Smooth muscle cell (in vitro differentiated cells): ENCODE data around the gene GDF2. TPM values are rescaled to one million over a fixed set of nuclear protein-coding genes. Genes with fewer than 3 reads are reported as not detected.

Experiments
- DNase-seq: peaks from one replicate; lab custom pipeline; 2025; ENCODE audit not compliant: unreplicated experiment; lab: John Stamatoyannopoulos, UW
- H2AFZ ChIP-seq: fragments of 200-600 bp; sonication (generic); 2 replicates; pipeline ENCODE4 v1.6.0; 2016; ENCODE audit warnings: antibody characterized with exemption, low read depth, mild to moderate bottlenecking
- H3F3A ChIP-seq: fragments of 200-600 bp; sonication (generic); 2 replicates; pipeline ENCODE4 v1.6.0; 2017; ENCODE audit warnings: antibody characterized with exemption, low read depth
- H3K27ac ChIP-seq: fragments of 200-600 bp; sonication (generic); 2 replicates; pipeline ENCODE4 v1.5.1; 2016; ENCODE audit warnings: low read depth, mild to moderate bottlenecking
- H3K27me3 ChIP-seq: fragments of 200-600 bp; sonication (generic); 2 replicates; pipeline ENCODE4 v1.6.1; 2016; ENCODE audit warnings: low read depth, mild to moderate bottlenecking
- H3K36me3 ChIP-seq: fragments of 200-600 bp; sonication (generic); 2 replicates; pipeline ENCODE4 v1.5.1; 2016; ENCODE audit warnings: low read depth
- H3K4me1 ChIP-seq: fragments of 200-600 bp; sonication (generic); 2 replicates; pipeline ENCODE4 v1.5.1; 2016; ENCODE audit warnings: low read depth
- H3K4me2 ChIP-seq: fragments of 200-600 bp; sonication (generic); 2 replicates; pipeline ENCODE4 v1.6.0; 2016; ENCODE audit warnings: mild to moderate bottlenecking
- H3K4me3 ChIP-seq: fragments of 200-600 bp; sonication (generic); 2 replicates; pipeline ENCODE4 v1.5.1; 2016; ENCODE audit warnings: mild to moderate bottlenecking
- H3K79me2 ChIP-seq: fragments of 200-600 bp; sonication (generic); 2 replicates; pipeline ENCODE4 v1.6.0; 2016; ENCODE audit warnings: low read depth, mild to moderate bottlenecking
- H3K9ac ChIP-seq: fragments of 200-600 bp; sonication (generic); 2 replicates; pipeline ENCODE4 v1.6.0; 2016; ENCODE audit warnings: low read depth
- H3K9me3 ChIP-seq: fragments of 200-600 bp; sonication (generic); replicated peaks from 2 replicates; pipeline ENCODE4 v1.5.1; 2016; ENCODE audit warnings: low read depth
- H4K20me1 ChIP-seq: fragments of 200-600 bp; sonication (generic); 2 replicates; pipeline ENCODE4 v1.6.0; 2016; ENCODE audit warnings: low read depth
- WGBS: methylation state at CpG from one replicate; pipeline ENCODE4 v1.1.7; 2016; ENCODE audit warnings: low lambda C conversion rate; 5-methylcytosine and 5-hydroxymethylcytosine counted together
- polyA plus RNA-seq: library from polyadenylated mRNA; unstranded; fragments of >200 nt; fragmentation: Nextera tagmentation; extraction: Ambion mirVana; gene quantifications from 2 replicates; pipeline ENCODE4 v1.2.1, GENCODE V29; 2016
- total RNA-seq: library from RNA; depleted of rRNA; stranded (reverse); fragments of >200 nt; gene quantifications from 2 replicates; pipeline ENCODE4 v1.2.3, GENCODE V29; 2014
- TF ChIP-seq, protein P1 (sequence below): fragments of 200-600 bp; sonication (generic); IDR thresholded peaks from 2 replicates; pipeline ENCODE4 v1.5.1; 2017; ENCODE audit warnings: borderline replicate concordance, mild to moderate bottlenecking, antibody characterized with exemption; ENCODE audit not compliant: insufficient read depth, poor library complexity, severe bottlenecking

Gene GDF2
- total and polyA plus RNA-seq, 2 experiments from 2014 or later, result not detected

DNA sequence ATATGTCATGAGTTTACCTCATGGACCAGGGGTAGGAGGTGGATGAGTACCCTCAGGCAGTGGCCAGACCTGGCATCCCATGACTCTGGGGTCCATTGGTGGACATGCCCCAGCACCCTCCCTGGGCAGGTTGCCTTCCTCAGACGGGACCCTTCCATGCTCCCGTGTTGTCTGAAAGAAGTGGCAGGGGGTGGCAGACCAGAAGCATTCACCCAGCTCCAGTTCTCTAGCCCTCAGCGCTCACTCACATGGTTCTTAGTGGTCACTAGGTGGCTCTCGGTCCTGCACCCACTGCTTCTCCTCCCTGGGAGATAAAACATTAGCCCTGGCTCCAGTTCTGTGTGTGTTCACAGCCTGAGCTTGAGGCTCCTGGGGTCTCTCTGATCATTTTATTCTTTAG is 31.9 kb downstream of the GDF2 start:
- H3K4me1 ChIP-seq, result no peaks in the 10 kb centered on the region
- H3K36me3 ChIP-seq, result no peaks in the 10 kb centered on the region
- no peaks in the 10 kb centered on the region for H3F3A ChIP-seq
- 70% methylated on average over 4 of the region's 4 CpGs for WGBS
- TF ChIP-seq, protein P1, sequence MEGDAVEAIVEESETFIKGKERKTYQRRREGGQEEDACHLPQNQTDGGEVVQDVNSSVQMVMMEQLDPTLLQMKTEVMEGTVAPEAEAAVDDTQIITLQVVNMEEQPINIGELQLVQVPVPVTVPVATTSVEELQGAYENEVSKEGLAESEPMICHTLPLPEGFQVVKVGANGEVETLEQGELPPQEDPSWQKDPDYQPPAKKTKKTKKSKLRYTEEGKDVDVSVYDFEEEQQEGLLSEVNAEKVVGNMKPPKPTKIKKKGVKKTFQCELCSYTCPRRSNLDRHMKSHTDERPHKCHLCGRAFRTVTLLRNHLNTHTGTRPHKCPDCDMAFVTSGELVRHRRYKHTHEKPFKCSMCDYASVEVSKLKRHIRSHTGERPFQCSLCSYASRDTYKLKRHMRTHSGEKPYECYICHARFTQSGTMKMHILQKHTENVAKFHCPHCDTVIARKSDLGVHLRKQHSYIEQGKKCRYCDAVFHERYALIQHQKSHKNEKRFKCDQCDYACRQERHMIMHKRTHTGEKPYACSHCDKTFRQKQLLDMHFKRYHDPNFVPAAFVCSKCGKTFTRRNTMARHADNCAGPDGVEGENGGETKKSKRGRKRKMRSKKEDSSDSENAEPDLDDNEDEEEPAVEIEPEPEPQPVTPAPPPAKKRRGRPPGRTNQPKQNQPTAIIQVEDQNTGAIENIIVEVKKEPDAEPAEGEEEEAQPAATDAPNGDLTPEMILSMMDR, result no peak
- no peaks in the 10 kb centered on the region for H4K20me1 ChIP-seq
- no peaks in the 10 kb centered on the region for H3K9me3 ChIP-seq
- H3K27ac ChIP-seq, result no peak overlapping the region
- no peak overlapping the region for H2AFZ ChIP-seq
- no peak overlapping the region for H3K9ac ChIP-seq
- H3K4me3 ChIP-seq, result no peak overlapping the region
- no peak overlapping the region for H3K4me2 ChIP-seq
- no peaks in the 10 kb centered on the region for H3K27me3 ChIP-seq
- no peak for DNase-seq
- no peaks in the 10 kb centered on the region for H3K79me2 ChIP-seq

DNA sequence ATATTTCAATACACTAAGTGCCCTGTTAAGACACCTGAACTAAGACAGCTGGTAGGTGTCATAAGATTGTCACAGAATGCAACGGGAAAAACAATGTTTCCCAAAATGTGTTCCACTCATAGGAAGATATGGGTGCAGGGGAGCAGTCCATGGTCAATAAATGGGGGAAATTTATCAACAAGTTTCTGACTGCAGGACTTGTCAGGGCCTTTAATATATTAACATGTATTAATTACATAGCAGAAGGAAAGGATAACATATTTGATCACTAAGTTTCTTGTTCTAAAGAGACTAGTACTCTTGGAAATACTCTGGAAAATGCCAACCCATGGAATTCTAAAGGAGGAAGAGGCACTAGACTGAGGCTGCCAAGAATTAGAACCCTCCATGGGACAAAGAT is 32.6 kb downstream of the GDF2 start:
- Histone ChIP-seq H4K20me1 (no peaks in the 10 kb centered on the region), H2AFZ (no peak overlapping the region), H3K27ac (no peak overlapping the region), H3K4me3 (no peak overlapping the region), H3K36me3 (no peaks in the 10 kb centered on the region), H3K79me2 (no peaks in the 10 kb centered on the region), H3K9ac (no peak overlapping the region), H3K4me1 (no peaks in the 10 kb centered on the region), H3K9me3 (no peaks in the 10 kb centered on the region), H3K4me2 (no peak overlapping the region), H3F3A (no peaks in the 10 kb centered on the region), H3K27me3 (no peaks in the 10 kb centered on the region)
- WGBS, result 84% methylated on average over 1 of the region's 1 CpG
- TF ChIP-seq, protein P1, result no peak
- DNase-seq, result no peak

DNA sequence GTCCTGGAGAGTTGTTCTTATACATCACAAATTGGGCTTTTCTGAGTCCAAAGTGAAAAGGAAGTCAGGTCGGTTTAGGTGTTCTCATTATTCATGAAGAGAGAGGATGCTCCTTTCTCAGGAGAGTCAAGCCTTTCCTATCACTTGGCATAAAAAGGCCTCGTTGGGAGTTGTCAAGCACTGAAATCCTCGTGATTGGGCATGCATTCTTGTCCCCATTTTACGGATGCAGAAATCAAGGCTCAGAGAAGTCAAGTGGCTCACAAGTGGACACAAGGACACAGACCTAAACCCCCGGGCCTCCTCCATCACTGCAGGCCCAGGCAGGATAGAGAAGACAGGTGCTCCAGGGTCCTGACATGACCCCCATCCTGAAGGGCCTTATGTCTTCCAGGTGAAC is 34.5 kb downstream of the GDF2 start:
- no peaks in the 10 kb centered on the region for H3K4me1 ChIP-seq
- no peaks in the 10 kb centered on the region for H3K79me2 ChIP-seq
- H3K4me2 ChIP-seq, result no peak overlapping the region
- no peak overlapping the region for H3K27ac ChIP-seq
- H3K4me3 ChIP-seq, result no peak overlapping the region
- H3F3A ChIP-seq, result no peaks in the 10 kb centered on the region
- H3K9ac ChIP-seq, result no peak overlapping the region
- H3K9me3 ChIP-seq, result no peaks in the 10 kb centered on the region
- no peaks in the 10 kb centered on the region for H3K27me3 ChIP-seq
- no peaks in the 10 kb centered on the region for H4K20me1 ChIP-seq
- no peak for DNase-seq
- H2AFZ ChIP-seq, result no peak overlapping the region
- no peaks in the 10 kb centered on the region for H3K36me3 ChIP-seq
- TF ChIP-seq, protein P1, result no peak
- WGBS, result 86% methylated on average over 5 of the region's 5 CpGs

DNA sequence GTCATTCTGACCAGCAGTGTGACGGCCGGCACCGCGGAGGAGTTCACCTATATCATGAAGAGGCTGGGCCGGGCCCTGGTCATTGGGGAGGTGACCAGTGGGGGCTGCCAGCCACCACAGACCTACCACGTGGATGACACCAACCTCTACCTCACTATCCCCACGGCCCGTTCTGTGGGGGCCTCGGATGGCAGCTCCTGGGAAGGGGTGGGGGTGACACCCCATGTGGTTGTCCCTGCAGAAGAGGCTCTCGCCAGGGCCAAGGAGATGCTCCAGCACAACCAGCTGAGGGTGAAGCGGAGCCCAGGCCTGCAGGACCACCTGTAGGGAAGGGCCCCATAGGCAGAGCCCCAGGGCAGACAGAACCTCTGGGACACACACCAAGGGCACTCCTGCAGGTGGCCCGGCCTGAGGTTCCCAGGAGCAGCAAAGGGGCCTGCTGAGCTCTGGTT is 34.9 kb downstream of the GDF2 start:
- no peak overlapping the region for H3K4me2 ChIP-seq
- no peak overlapping the region for H3K4me3 ChIP-seq
- DNase-seq, result no peak
- no peaks in the 10 kb centered on the region for H3K79me2 ChIP-seq
- H3K27ac ChIP-seq, result no peak overlapping the region
- no peak overlapping the region for H2AFZ ChIP-seq
- 94% methylated on average over 12 of the region's 12 CpGs for WGBS
- H3K4me1 ChIP-seq, result no peaks in the 10 kb centered on the region
- H3F3A ChIP-seq, result no peaks in the 10 kb centered on the region
- H3K36me3 ChIP-seq, result no peaks in the 10 kb centered on the region
- no peaks in the 10 kb centered on the region for H3K27me3 ChIP-seq
- no peaks in the 10 kb centered on the region for H4K20me1 ChIP-seq
- H3K9ac ChIP-seq, result no peak overlapping the region
- H3K9me3 ChIP-seq, result no peaks in the 10 kb centered on the region
- TF ChIP-seq, protein P1, result no peak
